Spleen (tissue), 11 donors: Measurements from ENCODE around the gene DENND1B. TPM values are rescaled to one million over a fixed set of nuclear protein-coding genes. Genes with fewer than 3 reads are reported as not detected.

Experiments used
- DNase-seq: peaks from one replicate; pipeline ENCODE4 v3.0.0-alpha.2; 2020
- H3K27ac ChIP-seq, 8 donors: fragments of 200-600 bp; sonication (generic) in 7 of 8; 1 replicate in 4 of 8; 2 replicates in 4 of 8; pipeline versions ENCODE4 v1.5.0 to v1.8.0; 2016 to 2021; ENCODE audit warnings: inconsistent platforms in 4 of 8, mild to moderate bottlenecking in 4 of 8, moderate library complexity in 1 of 8
- H3K27me3 ChIP-seq, 7 donors: fragments of 200-600 bp; sonication (generic) in 6 of 7; replicated peaks in 1 of 7; 1 replicate in 4 of 7; 2 replicates in 3 of 7; pipeline versions ENCODE4 v1.5.0 to v1.8.0; 2016 to 2021; ENCODE audit warnings: inconsistent platforms in 3 of 7, mild to moderate bottlenecking in 1 of 7
- H3K36me3 ChIP-seq, 6 donors: fragments of 200-600 bp; sonication (generic) in 5 of 6; 1 replicate in 4 of 6; 2 replicates in 2 of 6; pipeline versions ENCODE4 v1.5.0 to v1.8.0; 2016 to 2021; ENCODE audit warnings: inconsistent platforms in 2 of 6
- H3K4me1 ChIP-seq, 6 donors: fragments of 200-600 bp; sonication (generic) in 5 of 6; 1 replicate in 3 of 6; 2 replicates in 3 of 6; pipeline versions ENCODE4 v1.5.0 to v1.8.0; 2016 to 2021; ENCODE audit warnings: inconsistent platforms in 3 of 6
- H3K4me3 ChIP-seq, 8 donors: fragments of 200-600 bp; sonication (generic) in 7 of 8; 1 replicate in 4 of 8; 2 replicates in 4 of 8; pipeline versions ENCODE4 v1.5.0 to v1.8.0; 2016 to 2021; ENCODE audit warnings: inconsistent platforms in 4 of 8, mild to moderate bottlenecking in 4 of 8, moderate library complexity in 2 of 8
- H3K9me3 ChIP-seq, 8 donors: fragments of 200-600 bp; sonication (generic) in 7 of 8; 1 replicate in 4 of 8; 2 replicates in 4 of 8; pipeline versions ENCODE4 v1.5.0 to v1.8.0; 2016 to 2021; ENCODE audit warnings: inconsistent platforms in 4 of 8
- CTCF ChIP-seq, 11 experiments: fragments of 200-600 bp in 7 of 11; fragments of 450-650 bp in 4 of 11; sonication (generic) in 4 of 11; IDR thresholded peaks in 8 of 11; conservative IDR thresholded peaks in 3 of 11; 1 replicate in 7 of 11; 2 replicates in 4 of 11; pipeline versions ENCODE4 v1.4.0 to v1.8.0; 2016 to 2021; ENCODE audit warnings: antibody characterized with exemption in 11 of 11, inconsistent platforms in 4 of 11, mild to moderate bottlenecking in 1 of 11
- POLR2A ChIP-seq, 3 donors: fragments of 450-650 bp; IDR thresholded peaks; one replicate each; pipeline ENCODE4 v1.5.1; 2017; ENCODE audit warnings: antibody characterized with exemption in 3 of 3, mild to moderate bottlenecking in 1 of 3
- POLR2AphosphoS5 ChIP-seq, 3 donors: sonication (generic); formaldehyde crosslinking; IDR thresholded peaks; one replicate each; pipeline ENCODE4 v1.5.1; 2017; ENCODE audit warnings: antibody characterized with exemption in 3 of 3
- WGBS, 5 donors: extraction: QIAGEN DNeasy Blood & Tissue Kit in 3 of 5; methylation state at CpG; one replicate each; pipeline versions ENCODE4 v1.1.5 to v1.1.7; 2013 to 2018; 5-methylcytosine and 5-hydroxymethylcytosine counted together
- intact Hi-C: fragments of 100-400 bp; cut with DNase I; formaldehyde crosslinking; loops from one replicate; pipeline ENCODE4 v1.15.0; 2023; ENCODE audit warnings: low total_unique reads
- polyA plus RNA-seq, 3 donors: library from polyadenylated mRNA; stranded (reverse); fragments of 200-250 nt; gene quantifications; one replicate each; pipeline ENCODE4 v1.2.1, GENCODE V29; 2013
- total RNA-seq, 7 donors: library from RNA; depleted of rRNA in 3 of 7; stranded (reverse); fragments of >200 nt in 3 of 7; fragmentation: NEBNext Ultra II Directional in 4 of 7; extraction: Animal tissue kit (Norgen Biotek cat#: 25700) in 4 of 7; gene quantifications; one replicate each; pipeline versions ENCODE4 v1.1.0 to v1.2.1, GENCODE V29; 2016 to 2021
- donor health status: healthy with polysubstance abuse.
- donor health status: DM: no; HTN: no; CAD: no; lungs with moderate emphysema.
- donor health status: DM: no; HTN: no; CAD: no.
- donor health status: Bipolar disorder and iron deficiency.
- donor health status: healthy.
- donor health status: DM: no; HTN: no; CAD: no.
- donor health status: DM: yes; HTN: yes; CAD: no.

The DENND1B gene
- total and polyA plus RNA-seq, 10 donors: 2.8 to 31.8 (median 19.6) TPM

GRCh38 chr1:197725976-197726375, 49.3 kb downstream of the DENND1B start:
- no peak for DNase-seq
- Histone ChIP-seq H3K4me3 (no peak overlapping the region), H3K27me3 (no peaks in the 10 kb centered on the region), H3K27ac (no peak overlapping the region), H3K4me1 (no peaks in the 10 kb centered on the region), H3K36me3 (peaks cover 0 to 26% (median 0%) of the 10 kb centered on the region in 6 donors), H3K9me3 (peaks cover 0 to 48% (median 41%) of the 10 kb centered on the region in 8 donors)
- TF ChIP-seq POLR2AphosphoS5 (IDR thresholded peaks at IDR 0.05) (no peak), CTCF (IDR thresholded peaks at IDR 0.05 in 8 of 11, conservative IDR thresholded peaks at IDR 0.05 in 3 of 11) (no peak), POLR2A (IDR thresholded peaks at IDR 0.05) (no peak)
- 91 to 95% (median 92%) methylated on average over 3 of the region's 3 CpGs for WGBS, 5 donors
- intact Hi-C loops: no loop called here

GRCh38 chr1:197725044-197725443, 50.2 kb downstream of the DENND1B start:
- no peak overlapping the region for H3K27ac ChIP-seq
- WGBS, 5 donors: 93 to 98% (median 96%) methylated on average over 1 of the region's 1 CpG

GRCh38 chr1:197715806-197716205, 59.5 kb downstream of the DENND1B start:
- TF ChIP-seq POLR2AphosphoS5 (IDR thresholded peaks at IDR 0.05): no peak
- no peak for TF ChIP-seq POLR2A (IDR thresholded peaks at IDR 0.05)
- TF ChIP-seq CTCF (IDR thresholded peaks at IDR 0.05 in 8 of 11, conservative IDR thresholded peaks at IDR 0.05 in 3 of 11): no peak
- H3K27ac ChIP-seq: no peak overlapping the region
- H3K4me3 ChIP-seq: no peak overlapping the region
- H3K27me3 ChIP-seq: no peaks in the 10 kb centered on the region
- H3K9me3 ChIP-seq: no peaks in the 10 kb centered on the region
- DNase-seq: no peak
- peaks cover 0 to 3% (median 0%) of the 10 kb centered on the region in 6 donors for H3K36me3 ChIP-seq
- H3K4me1 ChIP-seq: no peaks in the 10 kb centered on the region
- intact Hi-C loops: no loop called here
- 0 to 48% (median 0%) methylated on average over 1 of the region's 1 CpG for WGBS, 5 donors

More at GRCh38 chr1:197725044-197725443, 50.2 kb downstream of the DENND1B start:
- intact Hi-C loops: no loop called here
- H3K4me3 ChIP-seq: no peak overlapping the region
- H3K27me3 ChIP-seq: no peaks in the 10 kb centered on the region
- peaks cover 0 to 48% (median 41%) of the 10 kb centered on the region in 8 donors for H3K9me3 ChIP-seq
- TF ChIP-seq POLR2A (IDR thresholded peaks at IDR 0.05): no peak
- no peak for TF ChIP-seq CTCF (IDR thresholded peaks at IDR 0.05 in 8 of 11, conservative IDR thresholded peaks at IDR 0.05 in 3 of 11)
- TF ChIP-seq POLR2AphosphoS5 (IDR thresholded peaks at IDR 0.05): no peak
- H3K4me1 ChIP-seq: no peaks in the 10 kb centered on the region
- DNase-seq: no peak
- peaks cover 0 to 26% (median 0%) of the 10 kb centered on the region in 6 donors for H3K36me3 ChIP-seq

GRCh38 chr1:197706601-197707000, 68.7 kb downstream of the DENND1B start:
- intact Hi-C loops: no loop called here
- peaks cover 0 to 3% (median 0%) of the 10 kb centered on the region in 8 donors for H3K9me3 ChIP-seq
- no peak for TF ChIP-seq CTCF (IDR thresholded peaks at IDR 0.05 in 8 of 11, conservative IDR thresholded peaks at IDR 0.05 in 3 of 11)
- TF ChIP-seq POLR2AphosphoS5 (IDR thresholded peaks at IDR 0.05): no peak
- no peak for TF ChIP-seq POLR2A (IDR thresholded peaks at IDR 0.05)
- H3K27me3 ChIP-seq: no peaks in the 10 kb centered on the region
- no peak overlapping the region for H3K27ac ChIP-seq
- no peak for DNase-seq
- H3K36me3 ChIP-seq: no peaks in the 10 kb centered on the region
- H3K4me3 ChIP-seq: no peak overlapping the region
- 67 to 84% (median 80%) methylated on average over 1 of the region's 1 CpG for WGBS, 5 donors
- H3K4me1 ChIP-seq: no peaks in the 10 kb centered on the region
